ENCODE results near the gene SUN3.

DNA sequence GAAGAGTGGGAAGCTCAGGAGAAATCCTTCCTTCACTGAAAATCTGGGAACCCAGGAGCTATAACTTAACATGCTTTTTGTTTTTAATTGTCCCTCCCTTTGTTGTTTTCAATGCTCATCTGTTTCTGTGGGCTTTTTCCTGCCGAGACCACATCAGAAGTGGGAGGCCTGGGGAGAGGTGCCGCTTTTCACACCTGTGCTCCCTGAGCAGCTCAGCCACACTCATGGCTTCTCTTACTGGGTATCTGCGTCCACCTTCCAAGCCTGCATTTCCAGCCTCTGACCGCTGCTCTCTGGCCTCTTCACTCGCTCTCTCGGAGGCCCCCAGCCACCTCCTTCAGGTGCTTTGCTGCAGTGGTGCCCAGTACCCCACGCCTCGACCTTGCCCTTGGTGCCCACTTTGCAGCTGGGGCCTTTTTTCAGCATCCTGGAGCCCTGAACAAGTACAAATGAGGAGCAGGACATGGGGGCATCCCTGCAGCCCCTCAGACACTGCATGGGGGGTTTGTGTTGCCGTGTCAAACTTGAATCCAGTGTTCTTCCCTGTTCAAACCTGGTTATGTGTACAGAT is 16.4 kb upstream of the SUN3 start:
- TF ChIP-seq, protein P1, sequence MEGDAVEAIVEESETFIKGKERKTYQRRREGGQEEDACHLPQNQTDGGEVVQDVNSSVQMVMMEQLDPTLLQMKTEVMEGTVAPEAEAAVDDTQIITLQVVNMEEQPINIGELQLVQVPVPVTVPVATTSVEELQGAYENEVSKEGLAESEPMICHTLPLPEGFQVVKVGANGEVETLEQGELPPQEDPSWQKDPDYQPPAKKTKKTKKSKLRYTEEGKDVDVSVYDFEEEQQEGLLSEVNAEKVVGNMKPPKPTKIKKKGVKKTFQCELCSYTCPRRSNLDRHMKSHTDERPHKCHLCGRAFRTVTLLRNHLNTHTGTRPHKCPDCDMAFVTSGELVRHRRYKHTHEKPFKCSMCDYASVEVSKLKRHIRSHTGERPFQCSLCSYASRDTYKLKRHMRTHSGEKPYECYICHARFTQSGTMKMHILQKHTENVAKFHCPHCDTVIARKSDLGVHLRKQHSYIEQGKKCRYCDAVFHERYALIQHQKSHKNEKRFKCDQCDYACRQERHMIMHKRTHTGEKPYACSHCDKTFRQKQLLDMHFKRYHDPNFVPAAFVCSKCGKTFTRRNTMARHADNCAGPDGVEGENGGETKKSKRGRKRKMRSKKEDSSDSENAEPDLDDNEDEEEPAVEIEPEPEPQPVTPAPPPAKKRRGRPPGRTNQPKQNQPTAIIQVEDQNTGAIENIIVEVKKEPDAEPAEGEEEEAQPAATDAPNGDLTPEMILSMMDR (IDR thresholded peaks at IDR 0.05) = no peak
- TF ChIP-seq EZH2 (IDR thresholded peaks at IDR 0.05) = no peak

Measured in neural progenitor cell (in vitro differentiated cells).